ENCODE measurements around the gene DSTYK.

Gene DSTYK

DNA sequence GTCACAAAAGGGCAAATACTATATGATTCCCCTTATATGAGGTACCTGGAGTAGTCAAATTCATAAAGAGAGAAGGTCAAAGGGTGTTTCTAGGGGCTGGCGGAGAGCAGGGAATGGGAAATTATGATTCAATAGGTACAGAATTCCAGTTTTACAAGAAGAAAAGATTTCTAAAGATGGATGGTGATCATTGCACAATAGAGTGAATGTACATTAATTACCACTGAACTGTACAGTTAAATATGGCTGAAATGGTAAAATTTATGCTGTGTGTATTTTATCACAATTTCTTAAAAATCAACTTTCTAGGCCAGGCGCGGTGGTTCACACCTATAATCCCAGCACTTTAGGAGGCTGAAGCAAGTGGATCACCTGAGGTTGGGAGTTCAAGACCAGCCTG lies 109.1 kb downstream of the DSTYK start:
- TF ChIP-seq EZH2phosphoT487 (IDR thresholded peaks at IDR 0.05; ENCODE audit: low read length) (no peak), EZH2 (optimal IDR thresholded peaks at IDR 0.05; ENCODE audit: low read depth, low read length) (no peak), CTCF (IDR thresholded peaks at IDR 0.05; ENCODE audit: low read length) (no peak)
- no peaks in the 10 kb centered on the region for H3K27me3 ChIP-seq (replicated peaks; ENCODE audit: insufficient read depth, low read length)
- H4K20me1 ChIP-seq (ENCODE audit: insufficient read depth, low read length) = no peaks in the 10 kb centered on the region
- DNase-seq = no peak
- no peaks in the 10 kb centered on the region for H3K9me2 ChIP-seq (replicated peaks; ENCODE audit: insufficient read depth, low read length)
- no peak overlapping the region for H2AFZ ChIP-seq (ENCODE audit: low read length)
- no peak overlapping the region for H3K9ac ChIP-seq (ENCODE audit: low read length)
- H3K79me2 ChIP-seq (ENCODE audit: low read length) = peaks cover 5% of the 10 kb centered on the region
- no peaks in the 10 kb centered on the region for H3K4me1 ChIP-seq (ENCODE audit: low read length)
- H3K4me2 ChIP-seq (ENCODE audit: low read depth, low read length) = no peak overlapping the region
- H3K9me3 ChIP-seq (replicated peaks; ENCODE audit: insufficient read depth, low read length) = no peaks in the 10 kb centered on the region
- no peaks in the 10 kb centered on the region for H3F3A ChIP-seq (ENCODE audit: insufficient read depth, low read length)
- no peak overlapping the region for H3K27ac ChIP-seq (ENCODE audit: low read length)
- peaks cover 26% of the 10 kb centered on the region for H3K36me3 ChIP-seq (replicated peaks; ENCODE audit: insufficient read depth, low read length)
- H3K4me3 ChIP-seq (ENCODE audit: low read length) = no peak overlapping the region

DNA sequence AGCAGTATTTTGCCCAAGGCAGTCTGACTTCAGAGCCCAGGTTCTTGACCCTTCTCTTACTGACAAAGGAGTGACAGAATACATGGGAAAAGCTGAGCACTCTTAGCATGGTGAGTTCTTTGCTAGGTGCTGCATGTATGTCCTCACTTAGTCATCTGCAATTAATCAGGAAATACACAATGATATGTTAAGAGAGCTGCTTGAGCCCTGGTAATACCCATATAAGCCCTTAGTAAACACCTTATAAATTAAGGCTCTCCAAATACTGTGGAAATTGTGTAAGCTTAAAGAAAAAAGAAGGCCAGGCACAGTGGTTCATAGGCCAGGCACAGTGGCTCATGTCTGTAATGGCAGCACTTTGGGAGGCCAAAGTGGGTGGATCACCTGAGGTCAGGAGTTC lies 113.3 kb downstream of the DSTYK start:
- Histone ChIP-seq H3K27ac (ENCODE audit: low read length) (no peak overlapping the region), H3K9ac (ENCODE audit: low read length) (no peak overlapping the region), H3K4me2 (ENCODE audit: low read depth, low read length) (no peak overlapping the region), H3K27me3 (replicated peaks; ENCODE audit: insufficient read depth, low read length) (no peaks in the 10 kb centered on the region), H3F3A (ENCODE audit: insufficient read depth, low read length) (no peaks in the 10 kb centered on the region), H4K20me1 (ENCODE audit: insufficient read depth, low read length) (no peaks in the 10 kb centered on the region), H3K9me2 (replicated peaks; ENCODE audit: insufficient read depth, low read length) (no peaks in the 10 kb centered on the region), H3K4me1 (ENCODE audit: low read length) (no peaks in the 10 kb centered on the region), H3K36me3 (replicated peaks; ENCODE audit: insufficient read depth, low read length) (peaks cover 29% of the 10 kb centered on the region), H3K9me3 (replicated peaks; ENCODE audit: insufficient read depth, low read length) (no peaks in the 10 kb centered on the region), H3K4me3 (ENCODE audit: low read length) (no peak overlapping the region), H3K79me2 (ENCODE audit: low read length) (no peaks in the 10 kb centered on the region), H2AFZ (ENCODE audit: low read length) (no peak overlapping the region)
- DNase-seq = no peak
- TF ChIP-seq EZH2 (optimal IDR thresholded peaks at IDR 0.05; ENCODE audit: low read depth, low read length) (no peak), CTCF (IDR thresholded peaks at IDR 0.05; ENCODE audit: low read length) (no peak), EZH2phosphoT487 (IDR thresholded peaks at IDR 0.05; ENCODE audit: low read length) (no peak)

- DNase-seq = no peak
- no peaks in the 10 kb centered on the region for H4K20me1 ChIP-seq (ENCODE audit: insufficient read depth, low read length)
- no peaks in the 10 kb centered on the region for H3K79me2 ChIP-seq (ENCODE audit: low read length)
- no peaks in the 10 kb centered on the region for H3K27me3 ChIP-seq (replicated peaks; ENCODE audit: insufficient read depth, low read length)
- TF ChIP-seq EZH2phosphoT487 (IDR thresholded peaks at IDR 0.05; ENCODE audit: low read length) (no peak), EZH2 (optimal IDR thresholded peaks at IDR 0.05; ENCODE audit: low read depth, low read length) (no peak), CTCF (IDR thresholded peaks at IDR 0.05; ENCODE audit: low read length) (no peak)
- H3K9me3 ChIP-seq (replicated peaks; ENCODE audit: insufficient read depth, low read length) = no peaks in the 10 kb centered on the region
- no peaks in the 10 kb centered on the region for H3F3A ChIP-seq (ENCODE audit: insufficient read depth, low read length)
- H3K4me1 ChIP-seq (ENCODE audit: low read length) = no peaks in the 10 kb centered on the region
- no peak overlapping the region for H2AFZ ChIP-seq (ENCODE audit: low read length)
- H3K27ac ChIP-seq (ENCODE audit: low read length) = no peak overlapping the region
- no peak overlapping the region for H3K4me2 ChIP-seq (ENCODE audit: low read depth, low read length)
- H3K9ac ChIP-seq (ENCODE audit: low read length) = no peak overlapping the region
- H3K4me3 ChIP-seq (ENCODE audit: low read length) = no peak overlapping the region
- peaks cover 17% of the 10 kb centered on the region; the same call in 1 of the 2 replicates for H3K36me3 ChIP-seq (replicated peaks; ENCODE audit: insufficient read depth, low read length)
- no peaks in the 10 kb centered on the region for H3K9me2 ChIP-seq (replicated peaks; ENCODE audit: insufficient read depth, low read length)
These were observed 116.1 kb downstream of the DSTYK start for GRCh38 chr1:205095422-205095821.

Data from MM.1S (cell line).